Activated CD4-positive, CD25-positive, alpha-beta regulatory T cell treated with anti-CD3 and anti-CD28 coated beads, Interleukin-2, amount 50 U/mL, for 16 hours (primary cell): ENCODE data around the gene NUDT13.
A peak's percentile ranks its signal among the peaks of the same experiment; 100 is the strongest.

Source experiments
- DNase-seq: peaks from one replicate; pipeline ENCODE4 v3.0.0-alpha.2; 2020; ENCODE audit warnings: low read depth, low spot score

The NUDT13 gene

GRCh38 chr10:73163096-73163495, 52.8 kb downstream of the NUDT13 start:
- DNase-seq: no peak

GRCh38 chr10:73166972-73167371, 56.7 kb downstream of the NUDT13 start:
- DNase-seq: no peak

- no peak for DNase-seq
These were observed 57.2 kb downstream of the NUDT13 start for GRCh38 chr10:73167458-73167782.

- DNase-seq: peak; percentile 91
These were observed 57.7 kb downstream of the NUDT13 start, which contains the start of the genes ECD and FAM149B1 for GRCh38 chr10:73167783-73168464. TSS of gene ECD (minus strand) at chr10:73168008. CDS start at chr10:73163937, 4,071 bp downstream. TSS of gene FAM149B1 (plus strand) at chr10:73168119. CDS start at chr10:73168340, 221 bp downstream.

- no peak for DNase-seq
These were observed 58.2 kb downstream of the NUDT13 start for GRCh38 chr10:73168465-73168803.

GRCh38 chr10:73169320-73169719, 59.1 kb downstream of the NUDT13 start:
- DNase-seq: no peak

GRCh38 chr10:73172867-73173266, 62.6 kb downstream of the NUDT13 start:
- DNase-seq: no peak

GRCh38 chr10:73174148-73174925, 64.1 kb downstream of the NUDT13 start:
- DNase-seq: no peak
